ENCODE data around the gene NUDT6. TPM values are rescaled to one million over a fixed set of nuclear protein-coding genes. Genes with fewer than 3 reads are reported as not detected.

The NUDT6 gene
- total and polyA plus RNA-seq, 2 experiments from 2014 or later = 5.6 to 11.0 TPM

DNA sequence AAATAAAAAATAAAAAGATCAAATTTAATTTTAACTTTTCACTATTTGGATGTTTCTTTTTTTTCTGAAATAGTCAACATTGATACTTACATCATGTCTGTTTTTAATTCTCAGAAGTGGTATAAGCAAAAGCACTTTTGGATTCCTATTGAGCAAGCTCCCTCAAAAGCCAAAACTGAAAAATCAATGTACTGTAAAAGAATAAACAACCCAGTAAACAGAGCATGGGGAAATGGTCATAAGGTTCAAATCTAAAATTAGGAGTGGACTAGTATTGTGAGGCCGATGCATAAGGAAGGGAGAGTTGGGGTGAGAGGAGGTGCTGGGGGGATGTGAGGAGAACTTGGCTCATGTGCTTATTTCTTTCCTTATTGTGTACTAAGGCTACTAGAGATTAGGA lies 37.9 kb downstream of the NUDT6 start:
- TF ChIP-seq EZH2phosphoT487 (IDR thresholded peaks at IDR 0.05; ENCODE audit: low read depth, severe bottlenecking, unreplicated experiment) (no peak), EZH2 (IDR thresholded peaks at IDR 0.05; ENCODE audit: borderline replicate concordance) (no peak)
- TF ChIP-seq, protein P1, sequence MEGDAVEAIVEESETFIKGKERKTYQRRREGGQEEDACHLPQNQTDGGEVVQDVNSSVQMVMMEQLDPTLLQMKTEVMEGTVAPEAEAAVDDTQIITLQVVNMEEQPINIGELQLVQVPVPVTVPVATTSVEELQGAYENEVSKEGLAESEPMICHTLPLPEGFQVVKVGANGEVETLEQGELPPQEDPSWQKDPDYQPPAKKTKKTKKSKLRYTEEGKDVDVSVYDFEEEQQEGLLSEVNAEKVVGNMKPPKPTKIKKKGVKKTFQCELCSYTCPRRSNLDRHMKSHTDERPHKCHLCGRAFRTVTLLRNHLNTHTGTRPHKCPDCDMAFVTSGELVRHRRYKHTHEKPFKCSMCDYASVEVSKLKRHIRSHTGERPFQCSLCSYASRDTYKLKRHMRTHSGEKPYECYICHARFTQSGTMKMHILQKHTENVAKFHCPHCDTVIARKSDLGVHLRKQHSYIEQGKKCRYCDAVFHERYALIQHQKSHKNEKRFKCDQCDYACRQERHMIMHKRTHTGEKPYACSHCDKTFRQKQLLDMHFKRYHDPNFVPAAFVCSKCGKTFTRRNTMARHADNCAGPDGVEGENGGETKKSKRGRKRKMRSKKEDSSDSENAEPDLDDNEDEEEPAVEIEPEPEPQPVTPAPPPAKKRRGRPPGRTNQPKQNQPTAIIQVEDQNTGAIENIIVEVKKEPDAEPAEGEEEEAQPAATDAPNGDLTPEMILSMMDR (IDR thresholded peaks at IDR 0.05; ENCODE audit: poor library complexity) = no peak
- Histone ChIP-seq H3K4me3 (no peak overlapping the region), H3K27ac (no peak overlapping the region), H4K20me1 (ENCODE audit: insufficient read depth, poor library complexity, severe bottlenecking) (no peaks in the 10 kb centered on the region), H3K36me3 (replicated peaks; ENCODE audit: insufficient read depth, low read depth) (no peaks in the 10 kb centered on the region), H3K79me2 (no peaks in the 10 kb centered on the region), H3K9me2 (replicated peaks; ENCODE audit: insufficient read depth) (no peaks in the 10 kb centered on the region), H3K4me1 (ENCODE audit: insufficient read depth) (no peaks in the 10 kb centered on the region), H2AFZ (no peak overlapping the region), H3K4me2 (no peak overlapping the region), H3K9me3 (ENCODE audit: low read depth) (no peaks in the 10 kb centered on the region), H3K27me3 (no peaks in the 10 kb centered on the region)
- DNase-seq (ENCODE audit: low spot score) = no peak
- WGBS (ENCODE audit: low lambda C conversion rate, missing lambda C conversion rate) = 100% methylated on average over 1 of the region's 1 CpG

DNA sequence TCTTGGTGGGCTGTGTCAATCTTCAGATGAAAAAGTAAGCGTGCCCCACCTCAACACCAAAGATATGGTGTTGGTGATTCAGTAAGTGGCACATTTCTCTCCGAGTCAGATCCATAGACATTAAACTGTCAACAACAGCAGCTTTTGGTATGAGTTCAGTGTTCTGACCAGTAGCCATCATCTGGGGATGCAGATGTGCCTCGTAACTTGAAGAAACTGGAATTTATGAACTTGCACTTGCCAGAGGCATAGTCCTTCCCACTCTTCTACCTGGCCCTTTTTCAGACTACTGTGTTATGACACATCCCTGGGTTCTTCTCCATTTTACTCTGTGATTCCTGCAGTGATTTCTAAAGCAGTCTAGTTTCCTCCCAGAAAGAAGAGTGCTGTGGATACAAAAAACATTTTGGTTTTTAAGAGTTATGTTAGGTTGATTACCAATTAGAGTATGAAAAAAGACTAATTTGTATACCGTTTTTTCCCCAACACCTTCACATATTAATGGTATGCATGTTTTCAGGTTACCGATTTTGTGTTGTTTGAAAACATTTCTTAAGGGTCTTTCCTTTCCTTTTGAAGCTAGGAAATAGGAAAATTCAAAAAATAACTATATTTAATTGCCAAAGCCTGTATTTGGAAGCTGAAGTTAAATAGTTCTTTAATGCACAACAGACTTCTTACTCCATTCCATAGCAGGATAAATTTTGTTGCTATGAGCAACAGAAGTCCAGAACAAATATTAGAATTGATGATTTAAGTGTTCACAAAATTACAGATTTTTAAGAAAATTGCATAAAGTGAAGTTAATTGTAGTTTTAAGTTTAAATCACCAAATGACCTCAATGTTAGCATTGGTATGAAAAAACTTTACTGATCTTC lies 39.3 kb downstream of the NUDT6 start:
- Histone ChIP-seq H3K4me1 (ENCODE audit: insufficient read depth) (no peaks in the 10 kb centered on the region), H3K27me3 (no peaks in the 10 kb centered on the region), H3K36me3 (replicated peaks; ENCODE audit: insufficient read depth, low read depth) (no peaks in the 10 kb centered on the region), H3K4me2 (no peak overlapping the region), H3K4me3 (no peak overlapping the region), H3K9me2 (replicated peaks; ENCODE audit: insufficient read depth) (no peaks in the 10 kb centered on the region), H3K79me2 (no peaks in the 10 kb centered on the region), H3K9me3 (ENCODE audit: low read depth) (no peaks in the 10 kb centered on the region), H4K20me1 (ENCODE audit: insufficient read depth, poor library complexity, severe bottlenecking) (no peaks in the 10 kb centered on the region), H3K27ac (no peak overlapping the region), H2AFZ (no peak overlapping the region)
- TF ChIP-seq EZH2 (IDR thresholded peaks at IDR 0.05; ENCODE audit: borderline replicate concordance) = no peak
- no peak for TF ChIP-seq EZH2phosphoT487 (IDR thresholded peaks at IDR 0.05; ENCODE audit: low read depth, severe bottlenecking, unreplicated experiment)
- TF ChIP-seq, protein P1 (IDR thresholded peaks at IDR 0.05; ENCODE audit: poor library complexity) = no peak
- DNase-seq (ENCODE audit: low spot score) = no peak
- 91% methylated on average over 5 of the region's 5 CpGs for WGBS (ENCODE audit: low lambda C conversion rate, missing lambda C conversion rate)

DNA sequence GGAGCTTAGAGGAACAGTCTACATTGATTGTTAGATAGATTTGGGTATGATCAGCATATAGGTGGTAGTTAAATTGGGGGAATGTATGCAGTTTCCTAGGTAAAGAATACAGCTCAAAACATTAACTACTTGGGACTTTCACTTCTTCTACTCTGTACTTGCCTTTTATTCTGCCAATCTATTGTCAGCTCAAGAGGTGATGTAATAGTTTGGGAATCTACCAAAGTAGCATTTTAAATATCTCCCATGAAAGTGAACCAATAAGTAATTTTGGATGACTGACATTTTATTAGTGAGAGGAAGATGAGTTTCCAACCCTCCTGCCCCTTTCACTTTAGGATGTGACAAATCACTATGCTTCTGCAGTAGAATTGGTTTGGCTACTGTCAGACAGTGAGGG lies 43.4 kb downstream of the NUDT6 start:
- no peak overlapping the region for H2AFZ ChIP-seq
- no peak for DNase-seq (ENCODE audit: low spot score)
- no peak overlapping the region for H3K27ac ChIP-seq
- TF ChIP-seq, protein P1 (IDR thresholded peaks at IDR 0.05; ENCODE audit: poor library complexity) = no peak
- TF ChIP-seq EZH2phosphoT487 (IDR thresholded peaks at IDR 0.05; ENCODE audit: low read depth, severe bottlenecking, unreplicated experiment) (no peak), EZH2 (IDR thresholded peaks at IDR 0.05; ENCODE audit: borderline replicate concordance) (no peak)
- no peak overlapping the region for H3K4me3 ChIP-seq
- no peak overlapping the region for H3K4me2 ChIP-seq
- H3K79me2 ChIP-seq = no peaks in the 10 kb centered on the region
- no peaks in the 10 kb centered on the region for H3K36me3 ChIP-seq (replicated peaks; ENCODE audit: insufficient read depth, low read depth)
- H3K27me3 ChIP-seq = no peaks in the 10 kb centered on the region
- no peaks in the 10 kb centered on the region for H3K9me3 ChIP-seq (ENCODE audit: low read depth)
- H4K20me1 ChIP-seq (ENCODE audit: insufficient read depth, poor library complexity, severe bottlenecking) = no peaks in the 10 kb centered on the region
- no peaks in the 10 kb centered on the region for H3K9me2 ChIP-seq (replicated peaks; ENCODE audit: insufficient read depth)
- no peaks in the 10 kb centered on the region for H3K4me1 ChIP-seq (ENCODE audit: insufficient read depth)
